Measurements from ENCODE around the gene ITPKB. TPM values are rescaled to one million over a fixed set of nuclear protein-coding genes. Genes with fewer than 3 reads are reported as not detected.
"Not testable (repeated sequence)": the region's sequence is repeated elsewhere in the genome, so short reads cannot be mapped to it uniquely, and the experiment has no call there.

Gene ITPKB
- total RNA-seq, 1 donor from 2014 or later, result 34.9 TPM

- DNase-seq (ENCODE audit: low spot score), result no peak
These were observed 133.6 kb downstream of the ITPKB start for GRCh38 chr1:226605318-226605950.

DNA sequence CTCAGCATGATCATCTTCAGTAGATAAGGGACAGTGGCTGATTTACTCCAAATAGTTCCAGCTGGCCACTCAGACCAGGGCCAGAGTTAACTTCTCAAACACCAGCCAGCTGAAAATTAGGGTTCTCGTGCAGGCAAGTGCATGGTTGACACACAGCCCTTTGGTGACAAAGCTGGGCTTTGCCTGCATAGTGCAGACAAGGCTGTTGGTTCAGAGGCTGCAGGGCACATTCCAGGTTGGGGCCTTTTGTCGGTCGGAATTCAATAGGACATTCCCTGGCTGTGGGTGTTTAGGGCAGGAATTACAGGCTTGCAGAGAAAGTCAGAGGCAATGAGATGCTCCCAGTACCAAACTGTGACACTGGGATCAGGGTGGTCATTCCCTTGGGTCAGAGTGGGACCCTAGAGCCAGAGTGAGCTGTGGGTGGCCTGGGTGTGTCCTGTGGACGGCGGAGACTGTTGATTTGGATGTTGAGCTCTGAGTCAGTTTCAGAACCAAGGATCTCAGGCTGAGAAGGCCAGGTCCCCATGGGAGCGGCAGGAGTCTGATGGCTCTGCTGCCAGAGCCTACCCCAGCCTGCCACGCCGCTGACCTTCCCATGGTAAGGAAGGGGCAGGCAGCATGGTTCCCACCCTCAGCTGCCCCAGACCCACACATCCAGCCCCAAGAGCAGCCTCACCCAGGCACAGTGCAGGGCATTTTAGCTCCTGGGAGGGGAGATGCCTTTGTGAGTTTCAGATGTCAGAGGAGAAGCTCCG, 134.3 kb downstream of the ITPKB start:
- DNase-seq (ENCODE audit: low spot score), result no peak

GRCh38 chr1:226603858-226604559, 135.1 kb downstream of the ITPKB start:
- no peak for DNase-seq (ENCODE audit: low spot score)

GRCh38 chr1:226603022-226603857, 135.8 kb downstream of the ITPKB start:
- no peak for DNase-seq (ENCODE audit: low spot score)

DNA sequence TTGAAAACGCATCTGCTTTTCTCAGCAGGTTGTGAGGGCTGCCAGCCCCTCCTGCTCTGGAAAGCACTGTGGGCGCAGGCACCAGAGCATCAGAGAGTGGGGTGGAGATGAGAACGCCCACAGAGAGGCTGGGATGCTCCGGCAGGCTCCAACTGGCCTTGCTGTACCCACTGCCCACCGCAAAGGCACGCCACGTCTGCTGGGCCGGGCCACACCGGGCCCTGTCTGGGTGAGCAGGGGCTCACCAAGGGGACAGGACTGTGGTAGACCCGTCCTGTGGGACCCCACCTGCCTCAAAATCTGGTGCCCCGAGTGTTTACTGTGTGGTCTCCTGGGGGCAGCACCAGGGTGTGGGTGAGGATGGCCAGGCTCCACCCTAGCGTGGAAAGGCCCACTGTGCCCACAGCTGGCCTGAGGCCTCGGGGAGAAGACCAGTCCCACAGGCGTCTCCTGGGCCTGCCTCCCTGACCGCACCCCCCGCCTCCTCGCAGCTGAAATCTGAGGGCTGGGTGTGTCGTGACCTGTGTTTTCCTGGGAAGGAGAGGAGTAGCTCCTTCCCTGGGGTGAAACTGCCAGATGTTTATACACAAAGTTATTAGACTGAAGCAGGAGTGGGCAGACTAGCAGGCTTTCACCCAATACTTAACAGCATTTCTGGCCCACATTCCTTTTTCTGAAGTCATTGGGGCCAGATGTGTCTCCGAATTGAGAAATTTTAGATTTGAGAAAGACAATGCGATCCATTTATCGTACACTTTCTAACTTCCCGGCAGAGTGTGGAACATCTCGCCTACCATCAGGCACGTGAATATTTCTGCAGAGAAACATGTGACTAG, 136.7 kb downstream of the ITPKB start:
- DNase-seq (ENCODE audit: low spot score), result no peak

DNA sequence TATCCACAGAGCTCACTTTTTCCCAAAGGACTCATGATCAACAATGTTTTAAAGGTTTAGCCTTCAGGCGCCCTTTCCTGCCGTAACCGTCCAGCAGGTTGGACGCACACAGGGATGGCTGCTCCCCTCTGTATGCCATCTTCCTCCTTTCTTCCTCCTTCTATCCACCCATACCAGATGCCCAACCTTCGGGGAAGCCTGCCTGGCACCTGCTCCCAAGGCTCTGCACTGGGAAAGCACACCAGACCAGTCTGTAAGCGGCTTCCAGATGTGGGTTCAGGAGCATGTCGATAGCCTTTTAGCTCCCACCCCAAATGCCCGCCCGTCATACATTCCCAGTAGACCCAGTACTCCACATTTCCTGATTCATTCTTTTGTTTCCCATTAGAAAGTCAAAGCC, 137.6 kb downstream of the ITPKB start:
- no peak for DNase-seq (ENCODE audit: low spot score)

DNA sequence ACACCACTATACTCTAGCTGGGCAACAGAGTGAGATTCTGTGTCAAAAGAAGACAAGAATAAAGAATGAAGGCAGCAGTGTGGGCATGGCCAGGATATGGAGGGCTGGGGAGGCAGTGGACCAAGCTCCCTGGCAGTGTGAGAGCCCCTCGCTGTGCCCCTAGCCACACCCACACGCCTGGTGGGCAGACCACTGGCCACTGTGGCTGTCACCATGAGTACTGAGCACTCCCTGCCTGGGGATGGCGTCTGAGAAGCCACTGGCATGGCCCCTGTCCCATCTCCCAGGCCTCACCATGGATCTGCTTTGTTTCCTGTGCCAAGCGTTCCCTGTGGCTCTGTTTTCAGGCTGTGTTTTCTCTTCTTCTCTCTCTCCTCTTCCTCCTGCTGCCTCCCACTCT, 138.8 kb downstream of the ITPKB start:
- no peak for DNase-seq (ENCODE audit: low spot score)

- DNase-seq (ENCODE audit: low spot score), result no peak
These were observed 139.3 kb downstream of the ITPKB start for GRCh38 chr1:226599636-226600238.

- DNase-seq (ENCODE audit: low spot score), result not testable (repeated sequence)
These were observed 140.1 kb downstream of the ITPKB start for GRCh38 chr1:226598955-226599354.

DNA sequence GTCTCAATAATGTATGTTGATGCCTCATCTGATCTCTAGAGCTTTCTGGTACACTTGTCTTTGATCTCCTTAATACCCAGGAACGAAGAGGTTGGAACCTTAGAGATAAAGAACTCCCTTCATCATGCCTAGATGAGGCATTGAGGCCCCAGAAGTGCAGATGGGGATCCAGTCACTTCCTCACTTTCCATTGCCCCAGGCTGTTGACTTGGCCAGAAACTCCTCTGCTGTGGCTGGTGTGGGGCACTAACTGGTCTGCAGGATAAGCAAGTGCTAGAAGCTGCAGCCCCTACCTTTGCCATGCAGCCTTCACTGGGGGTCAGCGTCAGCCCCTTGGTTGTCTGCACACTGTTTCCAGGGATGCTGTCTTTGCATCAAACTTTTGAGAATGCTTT, 140.6 kb downstream of the ITPKB start:
- DNase-seq (ENCODE audit: low spot score), result no peak

- DNase-seq (ENCODE audit: low spot score), result no peak
These were observed 141.2 kb downstream of the ITPKB start for GRCh38 chr1:226597616-226598454.

- no peak for DNase-seq (ENCODE audit: low spot score)
These were observed 142.4 kb downstream of the ITPKB start for GRCh38 chr1:226596531-226597165.

DNA sequence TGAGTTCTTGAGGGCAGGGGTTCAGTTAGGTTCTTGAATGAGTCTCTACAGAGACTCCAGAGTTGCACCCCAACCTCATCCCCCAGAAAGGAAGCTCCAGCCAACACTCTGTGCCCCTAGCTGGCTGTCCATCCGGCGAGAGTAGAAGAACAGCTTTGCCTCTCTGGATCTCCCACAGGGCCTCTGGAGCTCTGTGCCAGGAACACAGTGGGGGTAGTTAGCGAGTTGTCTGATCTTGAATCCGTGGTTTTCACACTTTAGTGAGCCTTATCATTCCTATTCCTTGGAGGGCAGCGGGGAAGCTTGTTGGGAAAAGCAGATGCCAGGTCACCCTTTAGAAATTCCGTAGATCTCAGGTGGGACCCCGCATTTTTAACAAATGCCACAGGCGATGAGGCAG, 145.5 kb downstream of the ITPKB start:
- DNase-seq (ENCODE audit: low spot score), result no peak

DNA sequence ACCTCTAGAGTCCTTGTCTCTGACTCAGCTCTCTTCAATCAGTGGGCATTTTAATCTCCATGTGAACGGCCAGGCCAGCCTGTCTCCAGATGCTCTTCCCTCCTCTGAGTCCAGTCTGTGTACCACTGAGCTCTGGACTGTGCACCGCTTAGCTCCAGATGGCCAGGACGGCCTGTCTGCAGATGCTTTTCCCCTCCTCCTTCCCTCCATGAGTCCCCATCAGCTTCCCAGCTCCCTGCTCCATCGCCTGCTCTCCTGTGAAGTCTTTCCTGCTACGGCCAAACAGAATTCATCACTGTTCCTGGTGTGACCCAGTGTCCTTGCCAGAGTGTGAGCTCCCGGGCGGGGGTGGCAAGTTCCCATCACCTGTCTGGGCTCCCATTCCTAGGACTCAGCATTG, 148.5 kb downstream of the ITPKB start:
- DNase-seq (ENCODE audit: low spot score), result no peak

DNA sequence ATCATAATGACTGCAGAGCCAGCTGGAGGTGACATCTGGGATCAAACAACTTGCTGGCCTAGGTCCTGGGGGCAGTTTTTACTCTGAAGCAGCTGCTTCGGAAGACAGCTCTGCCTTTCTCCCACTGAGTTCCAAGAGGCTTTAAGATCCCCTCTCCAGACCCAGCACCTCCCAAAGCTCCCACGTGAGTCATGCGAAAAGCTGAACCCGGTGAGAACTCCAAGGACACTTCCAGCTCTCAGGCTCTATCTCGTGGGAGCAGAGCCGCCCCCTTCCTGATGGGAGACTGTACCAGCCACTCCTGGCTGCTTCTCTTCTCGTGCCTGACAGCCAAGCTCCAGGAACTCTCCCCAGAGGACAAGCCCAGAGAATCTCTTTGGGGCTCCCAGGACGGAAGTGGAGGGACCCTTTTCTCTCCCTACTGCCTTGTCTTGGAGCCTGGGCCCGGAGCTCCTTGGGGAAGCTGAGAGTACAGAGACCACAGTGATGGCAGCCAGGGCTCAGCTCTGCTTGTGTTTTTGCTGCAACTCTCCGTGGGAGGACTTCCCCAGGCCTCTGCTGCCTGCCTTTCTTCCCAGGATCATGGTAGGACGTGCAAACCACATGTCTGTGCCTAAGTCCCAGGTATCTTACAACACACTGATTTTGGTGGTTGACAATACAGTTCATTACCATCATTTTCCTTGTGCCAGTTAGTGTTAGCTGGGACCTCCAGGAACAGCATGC, 149.9 kb downstream of the ITPKB start:
- DNase-seq (ENCODE audit: low spot score), result no peak

DNA sequence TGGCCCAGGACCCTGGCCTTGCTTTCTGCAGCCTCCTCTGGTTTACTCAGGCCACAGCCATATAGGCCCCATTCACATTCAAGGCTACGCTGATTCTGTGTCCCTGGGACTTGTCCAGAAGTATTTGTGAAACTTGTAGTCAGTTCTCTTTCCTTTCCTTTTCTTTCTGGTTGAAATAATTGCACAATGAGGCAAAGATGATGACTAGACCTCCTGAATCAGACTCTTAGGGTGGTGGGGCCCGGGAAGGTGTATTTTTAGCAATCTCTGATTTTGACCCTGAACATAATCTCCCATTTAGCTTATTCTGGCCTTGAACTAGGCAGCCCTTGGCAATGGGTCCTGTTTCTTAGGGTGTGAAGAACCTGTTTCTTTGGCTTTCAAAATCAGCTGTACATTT, 150.6 kb downstream of the ITPKB start:
- no peak for DNase-seq (ENCODE audit: low spot score)

GRCh38 chr1:226586650-226587422, 152.2 kb downstream of the ITPKB start:
- DNase-seq (ENCODE audit: low spot score), result no peak

Data from mesenteric fat pad (tissue), 1 donor.